Upper lobe of left lung (tissue), 4 donors: ENCODE data around the gene GRAMD1A.

Experiments used
- CTCF ChIP-seq, 6 experiments: fragments of 450-650 bp in 4 of 6; fragments of 200-600 bp in 2 of 6; sonication (generic) in 2 of 6; IDR thresholded peaks; one replicate each; pipeline ENCODE4 v1.5.1; 2016 to 2019; ENCODE audit warnings: antibody characterized with exemption in 6 of 6
- EP300 ChIP-seq, 4 donors: sonication (generic); formaldehyde crosslinking; IDR thresholded peaks; one replicate each; pipeline ENCODE4 v1.5.1; 2017; ENCODE audit warnings: antibody characterized with exemption in 4 of 4, control low read depth in 2 of 4

GRCh38 chr19:35059006-35059798 lies 59.1 kb downstream of the GRAMD1A start:
- TF ChIP-seq CTCF (IDR thresholded peaks at IDR 0.05), result no peak
- TF ChIP-seq EP300 (IDR thresholded peaks at IDR 0.05), result no peak
